Lower leg skin (tissue), 4 donors: Measurements from ENCODE around the gene ALG9. TPM values are rescaled to one million over a fixed set of nuclear protein-coding genes. Genes with fewer than 3 reads are reported as not detected.

Experiments
- DNase-seq, 2 donors: peaks; one replicate each; pipeline ENCODE4 v3.0.0-alpha.2; 2019; ENCODE audit warnings: low spot score in 2 of 2
- H3K4me3 ChIP-seq: fragments of 200-600 bp; sonication (generic); 2 replicates; pipeline ENCODE4 v1.5.1; 2017; ENCODE audit warnings: mild to moderate bottlenecking, low read depth; ENCODE audit not compliant: poor library complexity, severe bottlenecking
- POLR2A ChIP-seq, 2 donors: fragments of 450-650 bp; IDR thresholded peaks; one replicate each; pipeline ENCODE4 v1.6.1; 2016 to 2017; ENCODE audit warnings: antibody characterized with exemption in 2 of 2, mild to moderate bottlenecking in 1 of 2, moderate library complexity in 1 of 2
- WGBS, 2 donors: methylation state at CpG; one replicate each; pipeline ENCODE4 v1.1.5; 2018; 5-methylcytosine and 5-hydroxymethylcytosine counted together
- intact Hi-C: fragments of 100-400 bp; cut with DNase I; formaldehyde crosslinking; loops from one replicate; pipeline ENCODE4 v1.15.0; 2023; ENCODE audit warnings: low total_unique reads
- total RNA-seq, 4 donors: library from RNA; depleted of rRNA; stranded (reverse); fragments of >200 nt; gene quantifications; one replicate each; pipeline ENCODE4 v1.1.0, GENCODE V29; 2016
- TF ChIP-seq, protein P1 (sequence below), 3 donors: fragments of 450-650 bp; IDR thresholded peaks; one replicate each; pipeline ENCODE4 v1.5.1; 2016; ENCODE audit warnings: antibody characterized with exemption in 3 of 3, mild to moderate bottlenecking in 3 of 3, moderate library complexity in 2 of 3

Gene ALG9
- total RNA-seq, 4 donors from 2014 or later: 24.4 to 38.1 (median 29.0) TPM

DNA sequence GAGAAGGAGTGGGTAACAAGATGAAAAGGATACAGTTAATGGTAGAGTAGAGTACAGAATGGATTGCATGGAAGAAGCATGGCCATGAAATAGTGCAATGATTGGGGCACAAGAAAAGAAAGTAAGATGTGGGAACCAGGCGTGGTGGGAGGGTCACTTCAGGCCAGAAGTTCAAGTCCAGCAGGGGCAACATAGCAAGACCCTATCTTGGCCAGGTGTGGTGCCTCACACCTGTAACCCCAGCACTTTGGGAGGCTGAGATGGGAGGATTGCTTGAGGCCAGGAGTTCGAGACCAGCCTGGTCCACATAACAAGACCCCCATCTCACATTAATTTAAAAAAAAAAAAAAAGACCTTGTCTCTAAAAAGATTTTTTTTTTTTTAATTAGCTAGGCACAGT is 45.9 kb upstream of the ALG9 start:
- TF ChIP-seq, protein P1, sequence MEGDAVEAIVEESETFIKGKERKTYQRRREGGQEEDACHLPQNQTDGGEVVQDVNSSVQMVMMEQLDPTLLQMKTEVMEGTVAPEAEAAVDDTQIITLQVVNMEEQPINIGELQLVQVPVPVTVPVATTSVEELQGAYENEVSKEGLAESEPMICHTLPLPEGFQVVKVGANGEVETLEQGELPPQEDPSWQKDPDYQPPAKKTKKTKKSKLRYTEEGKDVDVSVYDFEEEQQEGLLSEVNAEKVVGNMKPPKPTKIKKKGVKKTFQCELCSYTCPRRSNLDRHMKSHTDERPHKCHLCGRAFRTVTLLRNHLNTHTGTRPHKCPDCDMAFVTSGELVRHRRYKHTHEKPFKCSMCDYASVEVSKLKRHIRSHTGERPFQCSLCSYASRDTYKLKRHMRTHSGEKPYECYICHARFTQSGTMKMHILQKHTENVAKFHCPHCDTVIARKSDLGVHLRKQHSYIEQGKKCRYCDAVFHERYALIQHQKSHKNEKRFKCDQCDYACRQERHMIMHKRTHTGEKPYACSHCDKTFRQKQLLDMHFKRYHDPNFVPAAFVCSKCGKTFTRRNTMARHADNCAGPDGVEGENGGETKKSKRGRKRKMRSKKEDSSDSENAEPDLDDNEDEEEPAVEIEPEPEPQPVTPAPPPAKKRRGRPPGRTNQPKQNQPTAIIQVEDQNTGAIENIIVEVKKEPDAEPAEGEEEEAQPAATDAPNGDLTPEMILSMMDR (IDR thresholded peaks at IDR 0.05): no peak
- intact Hi-C loops: no loop called here
- H3K4me3 ChIP-seq: no peak overlapping the region
- 95 to 96% methylated on average over 2 of the region's 2 CpGs for WGBS, 2 donors
- DNase-seq: no peak

DNA sequence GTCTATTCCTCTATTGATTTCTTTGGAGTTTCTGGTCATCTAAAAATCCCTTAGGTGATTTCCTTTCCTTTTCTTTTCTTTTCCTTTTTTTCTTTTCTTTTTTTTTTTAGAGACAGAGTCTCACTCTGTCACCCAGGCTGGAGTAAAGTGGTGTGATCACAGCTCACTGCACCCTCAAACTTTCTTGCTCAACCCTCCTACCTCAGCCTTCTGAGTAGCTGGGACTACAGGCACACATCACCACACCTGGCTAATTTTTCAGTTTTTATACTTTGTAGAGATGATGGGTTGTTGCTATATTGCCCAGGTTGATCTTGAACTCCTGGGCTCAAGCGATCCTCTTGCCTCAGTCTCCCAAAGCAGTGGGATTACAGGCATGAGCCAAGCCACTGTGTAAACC is 45.4 kb upstream of the ALG9 start:
- intact Hi-C loops: no loop called here
- 95 to 96% methylated on average over 1 of the region's 1 CpG for WGBS, 2 donors
- no peak for DNase-seq
- H3K4me3 ChIP-seq: no peak overlapping the region
- TF ChIP-seq POLR2A (IDR thresholded peaks at IDR 0.05): no peak
- TF ChIP-seq, protein P1 (IDR thresholded peaks at IDR 0.05): no peak

DNA sequence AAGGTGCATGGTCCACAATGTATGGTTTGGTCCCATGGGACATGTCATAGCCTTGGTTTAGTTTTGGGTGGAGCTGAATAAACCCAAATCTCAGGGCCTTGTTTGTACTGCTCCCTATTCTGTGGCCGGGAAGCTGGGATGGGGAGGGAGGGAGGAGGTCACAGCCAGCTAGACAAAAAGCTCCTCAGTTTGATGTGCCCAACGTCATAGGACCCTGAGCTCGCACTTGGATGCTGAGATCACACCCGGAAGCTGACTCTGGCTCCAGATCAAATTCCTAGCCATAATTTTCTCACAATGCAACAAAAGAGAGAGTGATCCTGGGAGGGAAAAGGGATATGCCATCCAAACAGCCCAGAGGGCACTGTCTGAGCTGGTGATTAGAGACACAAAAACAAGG is 42.6 kb upstream of the ALG9 start:
- intact Hi-C loops: loop anchor here (5.0 kb wide), 1 partner anchor 1188 kb away; no protein-coding TSS in a partner anchor
- DNase-seq: no peak
- WGBS, 2 donors: 2 to 20% methylated on average over 4 of the region's 4 CpGs
- no peak overlapping the region for H3K4me3 ChIP-seq
- no peak for TF ChIP-seq POLR2A (IDR thresholded peaks at IDR 0.05)
- TF ChIP-seq, protein P1 (IDR thresholded peaks at IDR 0.05): no peak

GRCh38 chr11:111913031-111913861 is 41.9 kb upstream of the ALG9 start:
- intact Hi-C loops: loop anchor here (5.0 kb wide), 1 partner anchor 1189 kb away; no protein-coding TSS in a partner anchor
- no peak for DNase-seq
- 48 to 56% methylated on average over 19 to 23 of the region's 24 CpGs for WGBS, 2 donors
- no peak for TF ChIP-seq POLR2A (IDR thresholded peaks at IDR 0.05)
- TF ChIP-seq, protein P1 (IDR thresholded peaks at IDR 0.05): no peak
- H3K4me3 ChIP-seq: peak overlapping the region; percentile 38

GRCh38 chr11:111912535-111912934 is 41.2 kb upstream of the ALG9 start, which contains the start of gene HSPB2:
Gene HSPB2, plus strand, starts transcription at chr11:111912734. Its CDS starts 96 bp downstream, at chr11:111912830.
- DNase-seq: peak in 1 of 2 donors; percentile 89
- 5 to 18% methylated on average over 14 to 25 of the region's 26 CpGs for WGBS, 2 donors
- no peak for TF ChIP-seq POLR2A (IDR thresholded peaks at IDR 0.05)
- H3K4me3 ChIP-seq: peak within 1 kb of the TSS; percentile 38
- intact Hi-C loops: loop anchor here (5.0 kb wide), 1 partner anchor 1190 kb away; no protein-coding TSS in a partner anchor

- intact Hi-C loops: loop anchor here (5.0 kb wide), 1 partner anchor 1191 kb away; no protein-coding TSS in a partner anchor
- H3K4me3 ChIP-seq: peak within 1 kb of the TSS; percentile 38
- TF ChIP-seq POLR2A (IDR thresholded peaks at IDR 0.05): no peak
- TF ChIP-seq, protein P1 (IDR thresholded peaks at IDR 0.05): no peak
- WGBS, 2 donors: 17 to 27% methylated on average over 13 to 17 of the region's 17 CpGs
- peak; percentile 94 to 97 for DNase-seq
Measured at GRCh38 chr11:111911563-111912401, 40.4 kb upstream of the ALG9 start, which contains the start of gene CRYAB. Gene CRYAB, minus strand, starts transcription at chr11:111911770. Its CDS starts 46 bp downstream, at chr11:111911724.
